ENCODE measurements around the gene CDK15. TPM values are rescaled to one million over a fixed set of nuclear protein-coding genes. Genes with fewer than 3 reads are reported as not detected.

The CDK15 gene
- total RNA-seq, 4 donors from 2014 or later = 0.75 to 3.6 (median 1.2) TPM

GRCh38 chr2:201925056-201925455, 118.7 kb downstream of the CDK15 start:
- ATAC-seq (ENCODE audit: low FRiP score) (no peak), DNase-seq (ENCODE audit: low spot score) (no peak)
- TF ChIP-seq, protein P1, sequence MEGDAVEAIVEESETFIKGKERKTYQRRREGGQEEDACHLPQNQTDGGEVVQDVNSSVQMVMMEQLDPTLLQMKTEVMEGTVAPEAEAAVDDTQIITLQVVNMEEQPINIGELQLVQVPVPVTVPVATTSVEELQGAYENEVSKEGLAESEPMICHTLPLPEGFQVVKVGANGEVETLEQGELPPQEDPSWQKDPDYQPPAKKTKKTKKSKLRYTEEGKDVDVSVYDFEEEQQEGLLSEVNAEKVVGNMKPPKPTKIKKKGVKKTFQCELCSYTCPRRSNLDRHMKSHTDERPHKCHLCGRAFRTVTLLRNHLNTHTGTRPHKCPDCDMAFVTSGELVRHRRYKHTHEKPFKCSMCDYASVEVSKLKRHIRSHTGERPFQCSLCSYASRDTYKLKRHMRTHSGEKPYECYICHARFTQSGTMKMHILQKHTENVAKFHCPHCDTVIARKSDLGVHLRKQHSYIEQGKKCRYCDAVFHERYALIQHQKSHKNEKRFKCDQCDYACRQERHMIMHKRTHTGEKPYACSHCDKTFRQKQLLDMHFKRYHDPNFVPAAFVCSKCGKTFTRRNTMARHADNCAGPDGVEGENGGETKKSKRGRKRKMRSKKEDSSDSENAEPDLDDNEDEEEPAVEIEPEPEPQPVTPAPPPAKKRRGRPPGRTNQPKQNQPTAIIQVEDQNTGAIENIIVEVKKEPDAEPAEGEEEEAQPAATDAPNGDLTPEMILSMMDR (IDR thresholded peaks at IDR 0.05) = no peak

DNA sequence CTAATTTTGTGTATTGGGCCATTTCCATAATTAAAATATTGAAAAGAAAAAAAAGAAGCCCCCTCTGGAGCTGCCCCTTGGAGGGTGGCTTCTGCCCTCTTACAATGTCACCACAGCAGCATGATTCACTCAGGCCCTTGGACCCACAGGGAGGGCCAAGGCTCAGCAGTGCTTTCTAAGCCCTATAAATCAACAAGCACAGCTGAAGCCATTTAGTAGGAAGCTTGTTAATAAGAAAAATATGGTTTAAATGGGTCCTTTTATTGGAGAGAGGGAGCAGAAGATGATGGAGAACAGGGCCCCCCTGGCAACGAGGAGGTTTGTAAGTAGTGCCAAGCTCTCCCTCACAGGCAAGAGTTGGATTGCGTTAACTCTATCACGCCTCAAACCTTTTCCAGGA, 119.7 kb downstream of the CDK15 start:
- DNase-seq (ENCODE audit: low spot score) (no peak), ATAC-seq (ENCODE audit: low FRiP score) (no peak)
- TF ChIP-seq, protein P1 (IDR thresholded peaks at IDR 0.05) = no peak

DNA sequence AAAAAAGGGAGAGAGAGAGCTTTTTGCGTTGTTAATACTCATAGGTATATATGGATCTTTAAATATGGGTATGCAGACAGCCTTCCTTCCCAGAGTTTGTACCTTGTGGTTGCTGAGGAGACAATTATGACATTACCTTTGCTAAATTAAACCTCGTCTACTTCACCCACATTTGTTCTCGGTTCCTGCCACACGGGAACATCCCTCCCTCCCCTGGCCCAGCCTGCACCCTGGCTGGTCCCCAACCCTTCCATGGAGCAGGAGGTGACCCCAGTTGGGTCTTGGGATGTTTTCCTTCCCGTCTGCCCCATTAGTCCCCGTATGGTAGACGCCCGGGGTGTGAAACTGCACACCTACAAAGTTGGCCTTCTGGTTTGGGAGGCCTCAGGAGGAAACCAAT, 122.0 kb downstream of the CDK15 start:
- ATAC-seq (ENCODE audit: low FRiP score) = no peak
- DNase-seq (ENCODE audit: low spot score) = no peak
- TF ChIP-seq, protein P1 (IDR thresholded peaks at IDR 0.05) = no peak

- TF ChIP-seq, protein P1 (IDR thresholded peaks at IDR 0.05) = no peak
- DNase-seq (ENCODE audit: low spot score) (no peak), ATAC-seq (ENCODE audit: low FRiP score) (no peak)
Measured at GRCh38 chr2:201929281-201930026, 123.1 kb downstream of the CDK15 start.

GRCh38 chr2:201930043-201930442, 123.7 kb downstream of the CDK15 start:
- no peak for DNase-seq (ENCODE audit: low spot score)
- TF ChIP-seq, protein P1 (IDR thresholded peaks at IDR 0.05) = no peak
- ATAC-seq (ENCODE audit: low FRiP score) = no peak

- no peak for DNase-seq (ENCODE audit: low spot score)
- TF ChIP-seq, protein P1 (IDR thresholded peaks at IDR 0.05) = no peak
- ATAC-seq (ENCODE audit: low FRiP score) = no peak
Measured at GRCh38 chr2:201930831-201931230, 124.5 kb downstream of the CDK15 start.

DNA sequence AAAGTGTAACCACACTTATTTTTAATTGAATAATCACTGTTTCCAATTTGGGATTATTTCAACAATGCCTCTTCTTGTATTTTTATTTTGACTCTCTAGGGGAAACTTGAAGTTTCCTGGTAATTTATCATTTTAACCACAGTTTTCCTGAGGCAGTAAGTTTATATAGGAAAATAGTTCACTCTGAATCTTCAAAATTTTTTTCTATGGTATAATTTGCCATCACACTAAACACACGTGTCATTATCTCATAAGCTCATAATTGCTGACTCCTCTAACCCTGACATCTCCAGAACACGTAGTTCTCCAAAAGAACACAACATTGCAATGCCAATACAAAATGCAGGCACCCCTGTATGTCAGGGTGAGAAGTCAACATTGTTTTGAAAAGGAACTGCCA, 125.1 kb downstream of the CDK15 start:
- TF ChIP-seq, protein P1 (IDR thresholded peaks at IDR 0.05) = no peak
- ATAC-seq (ENCODE audit: low FRiP score) (no peak), DNase-seq (ENCODE audit: low spot score) (no peak)

Data from omental fat pad (tissue), 4 donors.